Neural progenitor cell (in vitro differentiated cells): ENCODE data around the gene SPIN1. TPM values are rescaled to one million over a fixed set of nuclear protein-coding genes. Genes with fewer than 3 reads are reported as not detected.

Experiments used
- DNase-seq: peaks from one replicate; pipeline ENCODE4 v3.0.0-alpha.2; 2016; ENCODE audit warnings: low spot score
- H2AFZ ChIP-seq: fragments of 200-600 bp; sonication (generic); replicated peaks from 2 replicates; pipeline ENCODE4 v1.6.1; 2016; ENCODE audit warnings: antibody characterized with exemption
- H3F3A ChIP-seq: fragments of 200-600 bp; sonication (generic); 2 replicates; pipeline ENCODE4 v1.6.1; 2016; ENCODE audit warnings: antibody characterized with exemption, low read depth
- H3K27ac ChIP-seq: fragments of 200-600 bp; sonication (generic); 2 replicates; pipeline ENCODE4 v1.5.1; 2016; ENCODE audit warnings: mild to moderate bottlenecking
- H3K27me3 ChIP-seq: fragments of 200-600 bp; sonication (generic); 2 replicates; pipeline ENCODE4 v1.6.1; 2016; ENCODE audit warnings: mild to moderate bottlenecking, moderate library complexity
- H3K36me3 ChIP-seq: fragments of 200-600 bp; sonication (generic); 2 replicates; pipeline ENCODE4 v1.5.1; 2016
- H3K4me1 ChIP-seq: fragments of 200-600 bp; sonication (generic); 2 replicates; pipeline ENCODE4 v1.6.1; 2016; ENCODE audit warnings: mixed run types
- H3K4me2 ChIP-seq: fragments of 200-600 bp; sonication (generic); 2 replicates; pipeline ENCODE4 v1.6.1; 2016
- H3K4me3 ChIP-seq: fragments of 200-600 bp; sonication (generic); 2 replicates; pipeline ENCODE4 v1.5.1; 2016
- H3K79me2 ChIP-seq: fragments of 200-600 bp; sonication (generic); 2 replicates; pipeline ENCODE4 v1.6.1; 2016; ENCODE audit warnings: low read depth
- H3K9ac ChIP-seq: fragments of 200-600 bp; sonication (generic); 2 replicates; pipeline ENCODE4 v1.6.1; 2016
- H3K9me3 ChIP-seq: fragments of 200-600 bp; sonication (generic); 2 replicates; pipeline ENCODE4 v1.5.1; 2016; ENCODE audit warnings: low read depth
- H4K20me1 ChIP-seq: fragments of 200-600 bp; sonication (generic); 2 replicates; pipeline ENCODE4 v1.6.1; 2016; ENCODE audit warnings: low read depth
- H3K27ac Mint-ChIP-seq: 3 replicates; pipeline ENCODE4 v1.8.0; 2021; ENCODE audit warnings: mixed read lengths
- H3K27me3 Mint-ChIP-seq: 2 replicates; pipeline ENCODE4 v1.8.0; 2022; ENCODE audit warnings: low read depth, mild to moderate bottlenecking, inconsistent platforms, moderate library complexity, mixed read lengths; ENCODE audit not compliant: insufficient read depth
- H3K36me3 Mint-ChIP-seq: 3 replicates; pipeline ENCODE4 v1.8.0; 2021; ENCODE audit warnings: mixed read lengths
- H3K4me1 Mint-ChIP-seq: 3 replicates; pipeline ENCODE4 v1.8.0; 2021; ENCODE audit warnings: mixed read lengths
- H3K4me3 Mint-ChIP-seq: 3 replicates; pipeline ENCODE4 v1.8.0; 2021; ENCODE audit warnings: mild to moderate bottlenecking, moderate library complexity, mixed read lengths
- H3K9me3 Mint-ChIP-seq: 3 replicates; pipeline ENCODE4 v1.8.0; 2020; ENCODE audit warnings: mixed read lengths
- EZH2 ChIP-seq: fragments of 200-600 bp; sonication (generic); IDR thresholded peaks from 2 replicates; pipeline ENCODE4 v1.6.1; 2017; ENCODE audit warnings: antibody characterized with exemption, mild to moderate bottlenecking, moderate library complexity
- EZH2phosphoT487 ChIP-seq: fragments of 200-600 bp; sonication (generic); IDR thresholded peaks from 2 replicates; pipeline ENCODE4 v1.6.1; 2017; ENCODE audit warnings: antibody characterized with exemption
- total RNA-seq: library from RNA; depleted of rRNA; stranded (reverse); fragments of >200 nt; gene quantifications from 2 replicates; pipeline ENCODE4 v1.2.3, GENCODE V29; 2015; ENCODE audit warnings: low replicate concordance
- TF ChIP-seq, protein P1 (sequence below): fragments of 200-600 bp; sonication (generic); IDR thresholded peaks from 2 replicates; pipeline ENCODE4 v1.5.1; 2017; ENCODE audit warnings: antibody characterized with exemption, mild to moderate bottlenecking

SPIN1 gene
- total RNA-seq, 1 donor from 2014 or later: 101 TPM

DNA sequence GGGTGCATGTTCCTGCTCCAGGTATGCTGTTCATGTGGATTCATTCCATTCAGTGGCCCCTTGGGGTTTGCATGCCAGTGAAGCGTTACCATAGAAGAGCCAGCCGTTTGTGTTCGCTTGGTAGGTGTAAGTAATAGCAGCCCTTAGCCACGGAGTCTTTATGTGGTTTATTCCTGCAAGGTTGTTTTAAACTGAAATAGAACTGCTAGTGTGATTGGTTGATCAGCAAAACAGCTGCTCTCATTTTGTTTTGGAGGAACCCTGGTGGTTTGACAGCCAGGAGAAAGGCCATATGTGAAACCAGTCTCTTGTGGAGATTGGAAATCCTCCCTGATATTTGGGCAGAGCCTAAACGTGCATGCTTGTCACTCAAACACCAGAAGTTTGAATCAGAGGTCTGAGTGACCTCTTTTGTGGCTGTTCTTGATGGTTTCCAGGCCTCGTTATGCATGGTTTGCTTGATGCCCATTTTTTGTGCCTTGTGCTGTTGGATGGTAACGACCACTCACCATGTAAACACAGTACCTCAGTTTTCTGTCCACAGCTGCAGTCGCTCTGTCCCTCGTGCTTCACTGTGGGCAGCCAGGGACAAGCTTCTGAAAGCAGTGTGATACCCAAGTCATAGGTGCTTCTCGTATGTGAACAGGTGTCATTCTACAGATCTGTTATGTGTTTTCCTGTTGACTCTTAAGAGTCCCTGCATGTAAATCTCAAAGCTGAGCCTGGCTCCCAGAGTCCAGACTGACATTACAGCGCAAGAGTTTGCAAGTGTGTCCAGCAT, 88.4 kb downstream of the SPIN1 start:
- DNase-seq: peak; percentile 22
- H3K36me3 Mint-ChIP-seq: peaks cover 12% of the 10 kb centered on the region
- H3K27me3 Mint-ChIP-seq: no peaks in the 10 kb centered on the region
- TF ChIP-seq EZH2phosphoT487: no peak
- TF ChIP-seq, protein P1, sequence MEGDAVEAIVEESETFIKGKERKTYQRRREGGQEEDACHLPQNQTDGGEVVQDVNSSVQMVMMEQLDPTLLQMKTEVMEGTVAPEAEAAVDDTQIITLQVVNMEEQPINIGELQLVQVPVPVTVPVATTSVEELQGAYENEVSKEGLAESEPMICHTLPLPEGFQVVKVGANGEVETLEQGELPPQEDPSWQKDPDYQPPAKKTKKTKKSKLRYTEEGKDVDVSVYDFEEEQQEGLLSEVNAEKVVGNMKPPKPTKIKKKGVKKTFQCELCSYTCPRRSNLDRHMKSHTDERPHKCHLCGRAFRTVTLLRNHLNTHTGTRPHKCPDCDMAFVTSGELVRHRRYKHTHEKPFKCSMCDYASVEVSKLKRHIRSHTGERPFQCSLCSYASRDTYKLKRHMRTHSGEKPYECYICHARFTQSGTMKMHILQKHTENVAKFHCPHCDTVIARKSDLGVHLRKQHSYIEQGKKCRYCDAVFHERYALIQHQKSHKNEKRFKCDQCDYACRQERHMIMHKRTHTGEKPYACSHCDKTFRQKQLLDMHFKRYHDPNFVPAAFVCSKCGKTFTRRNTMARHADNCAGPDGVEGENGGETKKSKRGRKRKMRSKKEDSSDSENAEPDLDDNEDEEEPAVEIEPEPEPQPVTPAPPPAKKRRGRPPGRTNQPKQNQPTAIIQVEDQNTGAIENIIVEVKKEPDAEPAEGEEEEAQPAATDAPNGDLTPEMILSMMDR: no peak
- no peak for TF ChIP-seq EZH2
- H3K27ac ChIP-seq: no peak overlapping the region
- H3K4me3 Mint-ChIP-seq: no peak overlapping the region
- H3K9me3 Mint-ChIP-seq: no peaks in the 10 kb centered on the region
- H3K4me3 ChIP-seq: no peak overlapping the region
- H2AFZ ChIP-seq: no peak overlapping the region
- no peaks in the 10 kb centered on the region for H3F3A ChIP-seq
- H4K20me1 ChIP-seq: no peaks in the 10 kb centered on the region
- no peak overlapping the region for H3K4me2 ChIP-seq
- H3K79me2 ChIP-seq: no peaks in the 10 kb centered on the region
- H3K9ac ChIP-seq: no peak overlapping the region
- no peak overlapping the region for H3K27ac Mint-ChIP-seq
- H3K36me3 ChIP-seq: peaks cover 4% of the 10 kb centered on the region
- H3K27me3 ChIP-seq: no peaks in the 10 kb centered on the region
- H3K4me1 Mint-ChIP-seq: peaks cover 24% of the 10 kb centered on the region
- H3K4me1 ChIP-seq: no peaks in the 10 kb centered on the region
- no peaks in the 10 kb centered on the region for H3K9me3 ChIP-seq

GRCh38 chr9:88477300-88477751, 89.1 kb downstream of the SPIN1 start:
- Mint-ChIP-seq H3K4me3 (no peak overlapping the region), H3K27me3 (no peaks in the 10 kb centered on the region), H3K4me1 (peaks cover 29% of the 10 kb centered on the region), H3K9me3 (no peaks in the 10 kb centered on the region), H3K27ac (no peak overlapping the region), H3K36me3 (peaks cover 11% of the 10 kb centered on the region)
- H3K4me1 ChIP-seq: no peaks in the 10 kb centered on the region
- no peak overlapping the region for H2AFZ ChIP-seq
- H3K9ac ChIP-seq: no peak overlapping the region
- H3K36me3 ChIP-seq: peaks cover 4% of the 10 kb centered on the region
- H3F3A ChIP-seq: no peaks in the 10 kb centered on the region
- no peak for DNase-seq
- H4K20me1 ChIP-seq: no peaks in the 10 kb centered on the region
- H3K4me2 ChIP-seq: no peak overlapping the region
- H3K4me3 ChIP-seq: no peak overlapping the region
- no peaks in the 10 kb centered on the region for H3K27me3 ChIP-seq
- no peak overlapping the region for H3K27ac ChIP-seq
- H3K79me2 ChIP-seq: no peaks in the 10 kb centered on the region
- TF ChIP-seq EZH2 (no peak), EZH2phosphoT487 (no peak)
- TF ChIP-seq, protein P1: no peak
- no peaks in the 10 kb centered on the region for H3K9me3 ChIP-seq

DNA sequence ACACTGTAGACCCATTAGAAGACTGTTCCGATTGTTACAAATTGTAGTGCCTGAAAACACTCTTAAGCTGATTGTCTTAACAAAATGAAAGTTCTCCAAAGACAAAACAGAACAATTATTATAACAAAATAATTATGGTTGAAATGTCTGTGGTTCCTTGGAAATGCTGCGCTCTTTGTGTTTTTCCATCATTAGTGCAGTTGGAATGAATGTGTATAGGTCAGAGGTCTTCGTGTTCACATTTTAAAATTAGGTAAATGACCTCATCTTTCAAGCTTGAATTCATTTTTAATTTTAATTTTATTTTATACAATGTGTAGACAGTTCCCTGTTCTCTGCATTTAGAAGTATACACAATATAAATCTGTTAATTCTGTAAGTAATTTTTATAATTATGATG, 90.0 kb downstream of the SPIN1 start:
- TF ChIP-seq, protein P1: no peak
- TF ChIP-seq EZH2 (no peak), EZH2phosphoT487 (no peak)
- Mint-ChIP-seq H3K9me3 (no peaks in the 10 kb centered on the region), H3K27me3 (no peaks in the 10 kb centered on the region), H3K27ac (no peak overlapping the region), H3K36me3 (peaks cover 13% of the 10 kb centered on the region), H3K4me3 (no peak overlapping the region), H3K4me1 (peaks cover 31% of the 10 kb centered on the region)
- Histone ChIP-seq H3K4me3 (no peak overlapping the region), H2AFZ (no peak overlapping the region), H3K36me3 (peaks cover 10% of the 10 kb centered on the region), H3K4me1 (no peaks in the 10 kb centered on the region), H3K4me2 (no peak overlapping the region), H3K27me3 (no peaks in the 10 kb centered on the region), H4K20me1 (no peaks in the 10 kb centered on the region), H3K9me3 (no peaks in the 10 kb centered on the region), H3K9ac (no peak overlapping the region), H3F3A (no peaks in the 10 kb centered on the region), H3K79me2 (no peaks in the 10 kb centered on the region), H3K27ac (no peak overlapping the region)
- DNase-seq: no peak
